HG03432 (cell line): ENCODE data around the gene PGAM1.
"Not testable (repeated sequence)": the region's sequence is repeated elsewhere in the genome, so short reads cannot be mapped to it uniquely, and the experiment has no call there.

Experiments
- ATAC-seq: cut with Tn5 transposase; IDR thresholded peaks from one replicate; pipeline ENCODE4 v1.9.1; 2021; ENCODE audit warnings: mild to moderate bottlenecking, moderate library complexity; ENCODE audit not compliant: unreplicated experiment

The PGAM1 gene

GRCh38 chr10:97407211-97407951, 18.6 kb upstream of the PGAM1 start:
- peak; percentile 93 for ATAC-seq

DNA sequence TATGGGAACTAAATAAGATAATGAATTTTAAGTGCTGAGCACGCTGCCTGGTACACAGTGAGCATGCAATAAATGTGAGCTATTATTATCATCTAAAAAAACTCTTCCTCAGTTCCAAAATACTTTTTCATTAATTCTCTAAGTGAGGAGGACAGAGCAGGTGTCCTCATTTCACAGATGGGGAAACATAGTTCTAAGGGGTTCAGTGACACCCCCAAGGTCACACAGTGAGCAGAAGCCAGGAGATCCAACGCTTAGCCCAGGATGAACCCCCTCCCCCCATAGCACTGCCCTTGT, 18.1 kb upstream of the PGAM1 start:
- ATAC-seq = no peak

DNA sequence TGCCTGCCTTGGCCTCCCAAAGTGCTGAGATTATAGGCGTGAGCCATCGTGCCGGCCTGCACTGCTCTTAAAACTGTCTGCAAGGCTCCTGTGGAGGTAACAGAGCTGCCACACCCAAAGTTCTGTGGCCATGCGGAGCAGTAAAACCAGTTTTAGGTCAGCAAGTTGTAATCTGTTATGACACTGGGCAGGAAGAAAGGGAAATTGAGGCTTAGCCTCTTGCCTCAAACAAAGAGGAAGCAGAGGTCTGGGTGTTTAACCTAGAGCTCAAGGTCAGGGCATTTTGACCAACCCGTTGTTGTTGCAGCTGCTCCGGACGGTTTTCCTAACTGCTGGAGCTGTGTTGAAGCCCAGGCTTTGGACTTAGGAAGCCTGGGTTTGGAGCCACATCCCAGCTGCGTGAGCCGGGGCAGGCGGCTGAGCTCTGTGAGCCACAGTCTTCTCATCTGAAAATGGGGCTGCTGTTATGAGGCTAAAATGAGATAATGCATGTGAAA, 17.4 kb upstream of the PGAM1 start:
- no peak for ATAC-seq

- no peak for ATAC-seq
Observed at GRCh38 chr10:97411406-97411805, 14.6 kb upstream of the PGAM1 start.

GRCh38 chr10:97412891-97413304, 13.1 kb upstream of the PGAM1 start:
- no peak for ATAC-seq

DNA sequence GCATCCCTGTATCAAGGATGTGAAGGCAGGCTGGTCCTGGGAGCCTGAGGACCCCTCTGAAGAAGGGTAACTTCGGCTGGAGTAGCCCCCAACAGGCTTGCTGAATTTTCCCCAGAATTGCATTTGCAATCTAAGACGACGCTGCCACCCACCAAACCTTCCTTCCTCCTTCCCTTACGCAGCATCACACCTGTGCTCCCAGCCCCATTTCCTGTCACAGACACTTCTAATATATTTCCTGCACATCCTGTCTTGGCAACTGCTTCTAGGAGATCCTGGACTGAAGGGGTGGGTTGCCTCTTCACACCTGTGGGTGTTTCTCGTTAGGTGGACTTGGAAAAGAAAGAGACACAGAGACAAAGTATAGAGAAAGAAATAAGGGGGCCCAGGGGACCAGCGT, 9.4 kb upstream of the PGAM1 start:
- ATAC-seq = no peak

DNA sequence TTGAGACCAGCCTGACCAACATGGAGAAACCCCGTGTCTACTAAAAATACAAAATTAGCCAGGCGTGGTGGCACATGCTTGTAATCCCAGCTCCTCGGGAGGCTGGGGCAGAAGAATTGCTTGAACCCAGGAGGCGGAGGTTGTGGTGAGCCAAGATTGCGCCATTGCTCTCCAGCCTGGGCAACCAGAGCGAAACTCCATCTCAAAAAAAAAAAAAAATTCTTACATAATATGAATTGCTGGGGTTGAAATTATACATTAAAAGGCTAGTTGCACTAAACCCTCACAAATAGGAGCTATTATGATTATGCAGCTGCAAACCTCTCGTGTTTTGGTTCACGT, 2.3 kb upstream of the PGAM1 start:
- not testable (repeated sequence) for ATAC-seq

DNA sequence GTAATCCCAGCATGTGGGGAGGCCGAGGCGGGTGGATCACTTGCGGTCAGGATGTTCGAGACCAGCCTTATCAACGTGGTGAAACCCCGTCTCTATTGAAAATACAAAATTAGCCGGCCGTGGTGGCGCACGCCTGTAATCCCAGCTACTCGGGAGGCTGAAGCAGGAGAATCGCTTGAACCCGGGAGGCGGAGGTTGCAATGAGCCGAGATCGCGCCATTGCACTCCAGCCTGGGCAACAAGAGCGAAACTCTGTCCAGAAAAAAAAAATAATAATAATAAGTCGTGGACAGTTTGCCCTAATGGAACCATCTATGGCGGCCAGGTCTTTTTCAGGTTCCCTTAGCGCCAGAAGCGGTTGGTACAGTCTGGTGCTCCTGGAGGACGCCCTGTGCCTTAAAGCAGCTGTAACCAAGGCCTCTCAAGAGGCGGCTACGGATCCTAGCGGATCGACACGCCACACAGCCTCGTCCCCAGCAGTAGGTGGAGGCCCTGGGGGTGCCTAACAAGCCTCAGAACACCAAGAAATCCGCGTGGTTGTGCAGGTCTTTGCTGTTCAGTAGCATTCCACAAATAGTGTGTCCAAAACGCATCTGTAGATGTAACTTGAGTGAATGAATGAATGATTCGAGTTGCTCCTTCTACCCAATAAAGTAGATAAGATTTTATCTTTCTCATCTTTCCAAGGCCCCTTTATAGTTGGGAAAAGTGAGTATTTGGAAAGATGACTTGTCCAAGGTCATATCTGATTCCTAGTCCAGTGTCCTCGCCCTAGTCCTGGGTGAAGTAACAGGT, 982 bp downstream of the PGAM1 start:
- ATAC-seq = no peak

DNA sequence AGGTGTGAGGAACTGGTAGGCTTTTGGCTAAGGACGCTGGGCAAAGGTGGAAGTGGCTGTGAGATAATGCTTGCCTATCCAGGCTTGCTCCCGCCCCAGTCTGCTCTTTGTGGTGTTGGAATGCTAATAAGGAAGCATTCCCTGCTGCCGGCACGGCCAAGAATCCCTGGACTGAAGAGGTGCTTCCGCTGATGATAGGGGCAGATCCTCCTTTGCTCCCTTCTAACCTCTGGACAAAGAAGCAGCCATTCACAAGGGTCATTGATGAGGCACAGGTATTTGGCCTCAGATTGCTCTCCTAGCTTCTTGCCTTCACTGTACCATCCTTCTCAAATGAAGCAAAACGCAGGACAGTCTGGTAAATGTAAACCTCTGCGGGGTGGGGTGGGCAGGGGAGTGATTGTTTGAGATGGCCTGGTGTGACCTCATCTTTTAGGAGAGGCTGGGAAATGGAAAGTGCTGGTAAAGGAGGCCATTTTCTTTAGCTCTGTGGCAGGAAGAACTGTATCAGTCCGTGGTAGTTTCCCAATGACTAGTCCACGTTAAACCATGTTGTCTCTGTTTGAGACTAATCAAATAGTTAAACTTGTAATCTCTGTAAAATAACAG, 1.7 kb downstream of the PGAM1 start:
- no peak for ATAC-seq

DNA sequence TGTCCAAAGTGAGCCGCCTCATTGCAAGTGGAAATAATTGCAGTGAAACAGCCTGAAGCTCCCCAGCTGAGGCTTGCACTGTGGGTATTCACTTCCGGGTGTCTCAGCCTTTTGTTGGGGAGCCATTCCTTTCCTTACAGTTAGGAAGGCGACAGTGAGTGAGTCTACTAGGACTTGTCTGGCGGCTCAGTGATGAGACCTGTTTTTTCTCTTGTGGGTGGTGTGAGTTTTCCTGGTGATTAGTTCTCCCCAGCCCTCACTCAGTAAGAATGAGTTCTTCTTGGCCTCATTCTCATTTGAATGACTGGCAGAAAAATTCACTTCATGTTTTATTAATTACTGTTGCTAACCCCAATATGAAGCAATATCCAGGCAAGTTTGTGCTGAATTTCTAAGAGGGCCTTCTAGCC, 2.6 kb downstream of the PGAM1 start:
- no peak for ATAC-seq

- no peak for ATAC-seq
Observed at GRCh38 chr10:97434055-97434454, 8.1 kb downstream of the PGAM1 start.

DNA sequence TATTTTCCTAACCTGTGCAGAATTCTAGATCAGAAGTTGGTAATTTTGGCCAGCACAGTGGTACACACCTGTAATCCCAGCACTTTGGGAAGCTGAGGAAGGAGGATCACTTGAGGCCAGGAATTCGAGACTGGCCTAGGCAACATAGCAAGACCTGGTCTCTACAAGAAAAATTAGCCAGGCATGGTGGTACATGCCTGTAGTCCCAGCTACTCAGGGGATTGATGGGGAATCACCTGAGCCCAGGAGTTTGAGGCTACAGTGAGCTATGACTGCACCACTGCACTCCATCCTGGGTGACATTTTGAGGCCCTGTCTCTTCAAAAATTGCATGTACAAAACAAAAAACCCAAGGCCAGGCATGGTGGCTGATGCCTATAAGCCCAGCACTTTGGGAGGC, 8.6 kb downstream of the PGAM1 start:
- no peak for ATAC-seq

- no peak for ATAC-seq
Observed at GRCh38 chr10:97435211-97435610, 9.2 kb downstream of the PGAM1 start.

DNA sequence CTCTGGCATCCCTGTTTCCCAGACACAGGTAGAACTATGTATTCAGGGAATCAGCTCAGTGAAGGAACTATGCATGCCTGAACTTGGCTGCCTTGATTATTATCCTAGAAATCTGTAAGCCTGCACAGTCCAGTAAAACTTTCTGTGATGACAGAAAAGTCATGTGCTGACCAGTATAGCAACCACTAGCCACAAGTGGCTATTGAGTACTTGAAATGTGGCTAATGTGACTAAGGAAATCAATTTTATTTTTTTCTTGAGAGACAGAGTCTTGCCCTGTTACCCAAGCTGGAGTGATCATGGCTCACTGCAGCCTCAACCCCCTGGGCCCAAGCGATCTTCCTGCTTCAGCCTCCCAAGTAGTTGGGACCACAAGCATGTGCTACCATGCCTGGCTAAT, 16.3 kb downstream of the PGAM1 start:
- ATAC-seq = no peak

- ATAC-seq = no peak
Observed at GRCh38 chr10:97444212-97444611, 18.2 kb downstream of the PGAM1 start.

- ATAC-seq = no peak
Observed at GRCh38 chr10:97445357-97445721, 19.3 kb downstream of the PGAM1 start.

GRCh38 chr10:97445722-97446639, 20.0 kb downstream of the PGAM1 start, which contains the start of the genes EXOSC1 and ZDHHC16:
Gene EXOSC1 (minus strand): TSS chr10:97446006. CDS start chr10:97445985, 21 bp downstream.
Gene ZDHHC16 (plus strand): TSS chr10:97446175. CDS start chr10:97451676, 5,501 bp downstream.
- ATAC-seq = peak; percentile 96

GRCh38 chr10:97450828-97451227, 24.8 kb downstream of the PGAM1 start:
- no peak for ATAC-seq

DNA sequence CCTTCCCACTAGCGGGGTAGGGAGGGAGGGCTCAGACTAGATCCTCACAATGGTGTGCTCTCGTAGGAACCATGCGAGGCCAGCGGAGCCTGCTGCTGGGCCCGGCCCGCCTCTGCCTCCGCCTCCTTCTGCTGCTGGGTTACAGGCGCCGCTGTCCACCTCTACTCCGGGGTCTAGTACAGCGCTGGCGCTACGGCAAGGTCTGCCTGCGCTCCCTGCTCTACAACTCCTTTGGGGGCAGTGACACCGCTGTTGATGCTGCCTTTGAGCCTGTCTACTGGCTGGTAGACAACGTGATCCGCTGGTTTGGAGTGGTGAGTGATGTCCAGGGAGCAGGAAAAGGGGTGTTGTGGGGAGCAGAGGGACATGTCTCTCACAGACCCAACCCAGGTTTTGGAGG, 25.6 kb downstream of the PGAM1 start:
- no peak for ATAC-seq

- ATAC-seq = no peak
Observed at GRCh38 chr10:97452352-97452751, 26.4 kb downstream of the PGAM1 start.
